HepG2 (cell line): Measurements from ENCODE around the gene MOAP1. TPM values are rescaled to one million over a fixed set of nuclear protein-coding genes. Genes with fewer than 3 reads are reported as not detected.

ENCODE experiments used
- FLYWCH1 ChIP-seq: sonication (generic); formaldehyde crosslinking; IDR thresholded peaks from 2 replicates; pipeline ENCODE4 v1.8.1; 2023; ENCODE audit warnings: mild to moderate bottlenecking, missing genetic modification reagents
- MED8 ChIP-seq: sonication (generic); formaldehyde crosslinking; IDR thresholded peaks from 2 replicates; pipeline ENCODE4 v1.8.1; 2023; ENCODE audit warnings: mild to moderate bottlenecking, missing genetic modification reagents; ENCODE audit not compliant: insufficient replicate concordance
- NR3C1 ChIP-seq: sonication (generic); formaldehyde crosslinking; IDR thresholded peaks from 2 replicates; pipeline ENCODE4 v1.4.0; 2020; ENCODE audit warnings: missing genetic modification reagents
- POLR2A ChIP-seq, 2 experiments: IDR thresholded peaks; 2 replicates each; pipeline ENCODE4 v1.6.1; 2011; ENCODE audit warnings: low read depth in 2 of 2, low read length in 2 of 2, mild to moderate bottlenecking in 1 of 2, moderate library complexity in 1 of 2; ENCODE audit not compliant: insufficient read depth in 1 of 2
- RARG ChIP-seq: sonication (generic); formaldehyde crosslinking; IDR thresholded peaks from 2 replicates; pipeline ENCODE4 v1.4.0; 2020; ENCODE audit warnings: low read depth, mild to moderate bottlenecking, missing genetic modification reagents
- RFXANK ChIP-seq: IDR thresholded peaks from 2 replicates; pipeline ENCODE4 v1.6.1; 2016
- SIN3B ChIP-seq: fragments of 150-350 bp; IDR thresholded peaks from 2 replicates; pipeline ENCODE4 v1.6.1; 2014; ENCODE audit warnings: low read length
- SNAPC5 ChIP-seq: sonication (generic); formaldehyde crosslinking; IDR thresholded peaks from 2 replicates; pipeline ENCODE4 v1.8.1; 2023; ENCODE audit warnings: mild to moderate bottlenecking, missing genetic modification reagents, borderline replicate concordance
- TEAD3 ChIP-seq: optimal IDR thresholded peaks from 2 replicates; pipeline ENCODE3; 2016; ENCODE audit warnings: borderline replicate concordance
- THAP11 ChIP-seq: IDR thresholded peaks from 2 replicates; pipeline ENCODE4 v1.6.1; 2016; ENCODE audit warnings: missing biosample characterization, missing genetic modification reagents
- THAP9 ChIP-seq: sonication (generic); formaldehyde crosslinking; IDR thresholded peaks from 2 replicates; pipeline ENCODE4; 2020; ENCODE audit warnings: missing genetic modification reagents, mild to moderate bottlenecking, borderline replicate concordance
- ZBTB46 ChIP-seq: sonication (generic); formaldehyde crosslinking; IDR thresholded peaks from 2 replicates; pipeline ENCODE4 v1.4.0; 2020; ENCODE audit warnings: mild to moderate bottlenecking, missing genetic modification reagents, borderline replicate concordance
- ZFP41 ChIP-seq: sonication (generic); formaldehyde crosslinking; IDR thresholded peaks from 2 replicates; pipeline ENCODE4 v1.4.0; 2020; ENCODE audit warnings: mild to moderate bottlenecking, missing genetic modification reagents, borderline replicate concordance
- ZFP90 ChIP-seq: sonication (generic); formaldehyde crosslinking; IDR thresholded peaks from 2 replicates; pipeline ENCODE4 v1.8.0; 2022; ENCODE audit warnings: missing genetic modification reagents, mild to moderate bottlenecking, inconsistent platforms, borderline replicate concordance
- ZNF143 ChIP-seq: sonication (generic); formaldehyde crosslinking; IDR thresholded peaks from 2 replicates; pipeline ENCODE4 v1.4.0; 2020; ENCODE audit warnings: missing genetic modification reagents
- ZNF224 ChIP-seq: sonication (generic); formaldehyde crosslinking; IDR thresholded peaks from 2 replicates; pipeline ENCODE4 v1.5.0; 2020; ENCODE audit warnings: mild to moderate bottlenecking, missing genetic modification reagents
- ZNF263 ChIP-seq: sonication (generic); formaldehyde crosslinking; IDR thresholded peaks from 2 replicates; pipeline ENCODE4 v1.4.0; 2020; ENCODE audit warnings: missing genetic modification reagents
- ZNF746 ChIP-seq: sonication (generic); formaldehyde crosslinking; IDR thresholded peaks from 2 replicates; pipeline ENCODE4 v1.8.0; 2022; ENCODE audit warnings: mild to moderate bottlenecking, missing genetic modification reagents
- polyA plus RNA-seq, 8 experiments: library from polyadenylated mRNA; depleted of rRNA in 3 of 8; stranded (reverse) in 7 of 8; unstranded in 1 of 8; fragments of >200 nt; fragmentation: Illumina TruSeq in 4 of 8; extraction: Trizol in 4 of 8; gene quantifications; 2 replicates each; pipeline versions ENCODE4 v1.2.1 to v1.2.3, GENCODE V29; 2011 to 2016; ENCODE audit warnings: low read depth in 4 of 8, missing spikeins in 1 of 8, mixed read lengths in 1 of 8; ENCODE audit not compliant: insufficient read depth in 1 of 8
- total RNA-seq, 5 experiments: library from RNA; depleted of rRNA; stranded (reverse); fragments of >200 nt; fragmentation: Illumina TruSeq; extraction: Trizol; gene quantifications; 2 replicates each; pipeline ENCODE4 v1.2.3, GENCODE V29; 2016; ENCODE audit warnings: low read depth in 1 of 5
- TF ChIP-seq, protein P1 (sequence below): sonication (generic); formaldehyde crosslinking; IDR thresholded peaks from 2 replicates; pipeline ENCODE4 v1.5.0; 2020; ENCODE audit warnings: mild to moderate bottlenecking, missing genetic modification reagents
- TF ChIP-seq, protein P2 (sequence below): sonication (generic); formaldehyde crosslinking; IDR thresholded peaks from 2 replicates; pipeline ENCODE4 v1.4.0; 2020; ENCODE audit warnings: mild to moderate bottlenecking, missing genetic modification reagents

Gene MOAP1
- total and polyA plus RNA-seq, 2 of the 13 experiments (the other 11 are each of a cell fraction or from before 2014, with no cell fraction given): 14.6 to 47.0 TPM

DNA sequence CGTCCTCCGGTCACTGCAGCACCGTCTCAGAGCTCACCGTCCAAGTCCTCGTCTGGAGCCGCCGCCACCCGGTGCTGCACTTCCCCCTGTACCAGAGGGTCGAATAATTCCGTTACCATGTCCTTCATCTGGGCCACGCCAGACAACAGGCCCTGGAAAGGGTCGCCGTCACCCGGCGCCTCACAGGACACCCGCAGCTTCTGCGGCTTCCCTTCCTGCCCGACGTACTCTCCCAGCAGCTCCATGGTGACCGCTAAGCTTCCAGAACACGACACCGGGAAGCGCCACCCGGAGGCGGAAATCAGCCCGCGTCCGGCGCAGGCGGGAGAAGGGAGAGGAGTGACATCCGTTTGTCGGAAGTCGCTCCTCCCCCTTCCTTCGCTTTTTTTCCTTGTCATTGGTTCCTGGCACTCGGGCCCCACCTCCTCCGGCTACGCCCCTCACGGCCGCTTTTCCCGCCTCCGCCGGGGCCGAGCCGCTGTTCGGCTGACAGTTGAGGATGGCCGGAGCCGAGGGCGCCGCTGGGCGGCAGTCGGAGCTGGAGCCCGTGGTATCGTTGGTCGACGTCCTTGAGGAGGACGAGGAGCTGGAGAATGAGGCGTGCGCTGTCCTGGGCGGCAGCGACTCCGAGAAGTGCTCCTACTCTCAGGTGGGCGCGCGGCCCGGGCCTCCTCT is 22.2 kb upstream of the MOAP1 start, which contains the start of the genes GON7 and UBR7 (continued):
- TF ChIP-seq THAP9 (CRISPR knock-in tag) (peak; percentile 83; the same call in 1 of the 2 replicates), THAP11 (CRISPR knock-in tag) (peak; percentile 89), MED8 (CRISPR knock-in tag) (no peak), SIN3B (peak; percentile 53), ZNF263 (CRISPR knock-in tag) (peak; percentile 95), POLR2A (IDR thresholded peaks at IDR 0.05; ENCODE audit: insufficient read depth in 1 of 2, low read depth in 2 of 2, low read length in 2 of 2) (peak; percentile 76 to 82), RARG (CRISPR knock-in tag) (no peak), FLYWCH1 (CRISPR knock-in tag) (no peak), ZNF143 (CRISPR knock-in tag) (peak; percentile 58; the same call in 1 of the 2 replicates), ZFP41 (CRISPR knock-in tag) (peak; percentile 60; the same call in 1 of the 2 replicates), TEAD3 (CRISPR knock-in tag) (no peak), ZNF746 (CRISPR knock-in tag) (peak; percentile 27; the same call in 1 of the 2 replicates), SNAPC5 (CRISPR knock-in tag) (no peak; the same call in 1 of the 2 replicates), ZNF224 (CRISPR knock-in tag) (no peak), ZFP90 (peak; percentile 79; the same call in 1 of the 2 replicates), NR3C1 (CRISPR knock-in tag) (no peak), ZBTB46 (CRISPR knock-in tag) (0 out of 2 replicates have a peak, but pooled peaks have one; percentile 53), RFXANK (CRISPR knock-in tag) (no peak)
- TF ChIP-seq, protein P1, sequence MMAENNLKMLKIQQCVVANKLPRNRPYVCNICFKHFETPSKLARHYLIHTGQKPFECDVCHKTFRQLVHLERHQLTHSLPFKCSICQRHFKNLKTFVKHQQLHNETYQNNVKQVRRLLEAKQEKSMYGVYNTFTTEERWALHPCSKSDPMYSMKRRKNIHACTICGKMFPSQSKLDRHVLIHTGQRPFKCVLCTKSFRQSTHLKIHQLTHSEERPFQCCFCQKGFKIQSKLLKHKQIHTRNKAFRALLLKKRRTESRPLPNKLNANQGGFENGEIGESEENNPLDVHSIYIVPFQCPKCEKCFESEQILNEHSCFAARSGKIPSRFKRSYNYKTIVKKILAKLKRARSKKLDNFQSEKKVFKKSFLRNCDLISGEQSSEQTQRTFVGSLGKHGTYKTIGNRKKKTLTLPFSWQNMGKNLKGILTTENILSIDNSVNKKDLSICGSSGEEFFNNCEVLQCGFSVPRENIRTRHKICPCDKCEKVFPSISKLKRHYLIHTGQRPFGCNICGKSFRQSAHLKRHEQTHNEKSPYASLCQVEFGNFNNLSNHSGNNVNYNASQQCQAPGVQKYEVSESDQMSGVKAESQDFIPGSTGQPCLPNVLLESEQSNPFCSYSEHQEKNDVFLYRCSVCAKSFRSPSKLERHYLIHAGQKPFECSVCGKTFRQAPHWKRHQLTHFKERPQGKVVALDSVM: 0 out of 2 replicates have a peak, but pooled peaks have one; percentile 10
- TF ChIP-seq, protein P2, sequence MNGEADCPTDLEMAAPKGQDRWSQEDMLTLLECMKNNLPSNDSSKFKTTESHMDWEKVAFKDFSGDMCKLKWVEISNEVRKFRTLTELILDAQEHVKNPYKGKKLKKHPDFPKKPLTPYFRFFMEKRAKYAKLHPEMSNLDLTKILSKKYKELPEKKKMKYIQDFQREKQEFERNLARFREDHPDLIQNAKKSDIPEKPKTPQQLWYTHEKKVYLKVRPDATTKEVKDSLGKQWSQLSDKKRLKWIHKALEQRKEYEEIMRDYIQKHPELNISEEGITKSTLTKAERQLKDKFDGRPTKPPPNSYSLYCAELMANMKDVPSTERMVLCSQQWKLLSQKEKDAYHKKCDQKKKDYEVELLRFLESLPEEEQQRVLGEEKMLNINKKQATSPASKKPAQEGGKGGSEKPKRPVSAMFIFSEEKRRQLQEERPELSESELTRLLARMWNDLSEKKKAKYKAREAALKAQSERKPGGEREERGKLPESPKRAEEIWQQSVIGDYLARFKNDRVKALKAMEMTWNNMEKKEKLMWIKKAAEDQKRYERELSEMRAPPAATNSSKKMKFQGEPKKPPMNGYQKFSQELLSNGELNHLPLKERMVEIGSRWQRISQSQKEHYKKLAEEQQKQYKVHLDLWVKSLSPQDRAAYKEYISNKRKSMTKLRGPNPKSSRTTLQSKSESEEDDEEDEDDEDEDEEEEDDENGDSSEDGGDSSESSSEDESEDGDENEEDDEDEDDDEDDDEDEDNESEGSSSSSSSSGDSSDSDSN: peak; percentile 92
- TF ChIP-seq, all 625 proteins: peak for 278
